H54 (cell line): ENCODE results near the gene DLG2.
"Not testable (repeated sequence)": the region's sequence is repeated elsewhere in the genome, so short reads cannot be mapped to it uniquely, and the experiment has no call there.

Source experiments
- DNase-seq: peaks from one replicate; pipeline ENCODE4 v3.0.0; 2011; ENCODE audit warnings: low spot score, mixed read lengths; ENCODE audit not compliant: insufficient read length
- FAIRE-seq: peaks from 3 replicates; lab custom pipeline; 2011; peaks lifted over from hg19 to GRCh38; lab: Jason Lieb, UNC
- POLR2A ChIP-seq: IDR thresholded peaks from 2 replicates; pipeline ENCODE4 v1.6.1; 2011; ENCODE audit warnings: low read depth, mild to moderate bottlenecking, low read length

DLG2 gene

GRCh38 chr11:83746921-83747585 lies 1880.1 kb downstream of the DLG2 start:
- TF ChIP-seq POLR2A: no peak
- FAIRE-seq: no peak
- no peak for DNase-seq

DNA sequence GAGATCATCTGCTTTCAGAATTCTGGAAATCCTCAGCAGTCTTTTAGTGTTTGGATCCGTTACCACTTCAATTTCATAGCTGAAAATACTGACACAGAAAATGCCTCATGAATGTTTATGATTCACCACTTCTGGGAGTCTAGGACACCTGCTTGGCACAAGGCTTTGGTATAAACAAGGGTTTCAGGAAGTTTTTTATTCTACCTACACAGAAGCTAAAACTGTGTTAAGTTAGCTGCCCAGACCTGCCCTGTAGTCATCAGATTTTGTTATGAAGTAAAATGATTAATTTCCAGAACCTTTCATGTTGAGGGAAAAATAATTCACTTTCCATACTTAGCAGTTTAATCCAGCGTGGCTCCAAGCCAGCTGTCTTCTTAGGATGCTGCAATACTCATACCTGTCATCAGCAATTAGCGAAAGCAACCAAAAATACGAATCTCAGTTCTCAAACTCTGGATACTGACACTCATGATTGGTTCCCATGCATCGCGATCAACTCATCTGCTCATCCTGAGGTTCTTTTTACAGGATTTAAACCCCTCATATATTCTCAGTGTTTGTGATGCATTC lies 1882.4 kb downstream of the DLG2 start:
- TF ChIP-seq POLR2A: no peak
- FAIRE-seq: no peak
- DNase-seq: no peak

GRCh38 chr11:83736684-83737083 lies 1890.5 kb downstream of the DLG2 start:
- FAIRE-seq (no peak), DNase-seq (no peak)
- no peak for TF ChIP-seq POLR2A

GRCh38 chr11:83734120-83734519 lies 1893.0 kb downstream of the DLG2 start:
- FAIRE-seq: no peak

GRCh38 chr11:83731288-83731687 lies 1895.9 kb downstream of the DLG2 start:
- FAIRE-seq, DNase-seq: not testable (repeated sequence)

More at GRCh38 chr11:83734120-83734519, 1893.0 kb downstream of the DLG2 start:
- TF ChIP-seq POLR2A: no peak
- no peak for DNase-seq

DNA sequence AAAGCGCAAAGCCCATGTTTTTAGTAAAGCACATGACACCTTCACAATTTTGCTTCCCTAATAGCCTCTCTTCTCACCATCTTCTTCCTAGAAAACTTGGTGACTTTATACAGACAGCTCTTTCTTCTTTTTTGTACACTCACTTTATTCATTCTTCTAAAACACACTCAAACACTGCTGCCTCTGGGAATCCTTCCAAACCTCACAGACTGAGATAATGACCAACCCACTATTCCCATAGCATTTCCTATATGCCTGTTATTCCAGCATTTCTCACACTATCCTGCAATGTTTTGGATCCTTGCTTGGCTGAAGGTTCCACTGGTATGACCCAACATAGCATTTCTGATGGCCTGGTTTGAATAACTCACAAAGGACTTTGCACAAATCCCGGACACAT lies 1898.9 kb downstream of the DLG2 start:
- no peak for TF ChIP-seq POLR2A
- no peak for DNase-seq
- no peak for FAIRE-seq

DNA sequence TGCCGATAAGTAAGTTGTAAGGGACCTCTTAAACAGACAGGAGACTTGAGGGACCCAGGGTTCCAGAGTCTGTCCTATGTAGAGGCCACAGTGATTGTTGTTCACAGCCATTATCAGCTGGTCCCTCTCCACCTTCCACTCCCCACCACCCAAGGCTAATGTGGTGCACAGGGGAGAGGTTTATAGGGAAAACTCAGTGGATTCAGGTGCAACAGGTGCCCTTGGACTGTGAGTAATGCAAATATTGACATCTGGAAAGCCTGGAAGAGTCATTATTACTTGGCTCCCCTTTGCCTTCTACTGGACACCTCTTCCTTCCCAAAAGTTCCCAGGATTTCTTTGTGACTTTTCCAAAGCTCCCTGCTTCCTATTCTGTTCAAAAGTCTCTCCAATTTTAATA lies 1899.9 kb downstream of the DLG2 start:
- FAIRE-seq (no peak), DNase-seq (no peak)
- TF ChIP-seq POLR2A: no peak

- TF ChIP-seq POLR2A: no peak
- DNase-seq: no peak
- FAIRE-seq: no peak
These were observed 1900.8 kb downstream of the DLG2 start for GRCh38 chr11:83726316-83726715.

DNA sequence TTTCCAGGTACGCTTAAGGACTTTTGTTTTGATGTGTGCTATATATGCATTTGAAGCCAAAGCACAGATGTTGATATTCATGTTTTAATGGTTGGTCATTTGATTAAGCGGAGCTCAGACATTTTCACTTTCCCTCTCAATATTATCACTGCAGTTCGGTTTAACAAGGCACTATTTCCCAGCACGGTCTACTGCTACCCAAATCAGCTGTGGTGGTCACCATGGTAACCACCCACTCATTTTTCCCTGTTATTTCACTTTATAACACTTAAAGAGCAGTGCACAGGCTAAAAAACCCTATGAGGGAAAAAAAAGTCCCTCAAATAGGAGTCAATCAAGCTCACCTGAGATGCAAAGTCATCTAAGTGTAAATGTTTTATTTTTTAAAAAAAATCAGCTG lies 1901.4 kb downstream of the DLG2 start:
- no peak for FAIRE-seq
- DNase-seq: no peak
- TF ChIP-seq POLR2A: no peak

GRCh38 chr11:83725269-83725560 lies 1901.9 kb downstream of the DLG2 start:
- FAIRE-seq: no peak
- no peak for TF ChIP-seq POLR2A
- DNase-seq: no peak

GRCh38 chr11:83723999-83724398 lies 1903.1 kb downstream of the DLG2 start:
- no peak for DNase-seq
- TF ChIP-seq POLR2A: no peak
- FAIRE-seq: no peak

DNA sequence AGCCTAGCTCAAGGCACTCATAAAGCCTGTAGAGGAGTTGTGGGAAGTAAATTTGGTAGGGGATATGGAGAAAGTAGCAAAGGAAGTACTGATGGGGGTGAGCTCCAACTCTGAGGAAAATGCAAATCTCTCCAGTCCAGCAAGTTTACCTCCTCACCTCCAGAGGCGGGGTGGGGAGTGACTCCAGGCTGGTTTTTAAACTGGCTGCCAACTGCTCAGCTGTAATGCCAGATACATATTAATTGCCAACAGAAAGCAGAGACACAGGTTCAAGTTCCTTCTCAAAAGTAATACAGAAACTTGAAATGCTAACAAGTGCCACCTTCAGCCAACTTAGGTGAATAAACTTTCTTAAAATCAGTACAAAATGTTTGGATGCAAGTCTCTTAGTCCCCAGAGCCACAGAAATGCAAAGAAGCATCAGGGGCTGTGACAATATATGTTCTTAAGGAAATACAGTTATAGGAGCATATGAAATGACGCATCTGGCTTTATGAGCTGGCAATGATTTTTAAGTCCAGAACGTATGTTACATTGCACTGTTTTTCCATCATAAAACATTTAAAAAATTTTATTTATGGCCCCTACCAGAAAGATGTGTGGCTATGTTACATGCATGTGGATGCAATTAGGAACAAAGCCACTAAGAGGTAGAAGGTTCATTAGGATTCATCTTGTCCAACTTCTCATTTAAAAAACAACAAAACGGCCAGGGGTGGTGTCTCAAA lies 1904.6 kb downstream of the DLG2 start:
- no peak for DNase-seq
- no peak for TF ChIP-seq POLR2A
- no peak for FAIRE-seq

DNA sequence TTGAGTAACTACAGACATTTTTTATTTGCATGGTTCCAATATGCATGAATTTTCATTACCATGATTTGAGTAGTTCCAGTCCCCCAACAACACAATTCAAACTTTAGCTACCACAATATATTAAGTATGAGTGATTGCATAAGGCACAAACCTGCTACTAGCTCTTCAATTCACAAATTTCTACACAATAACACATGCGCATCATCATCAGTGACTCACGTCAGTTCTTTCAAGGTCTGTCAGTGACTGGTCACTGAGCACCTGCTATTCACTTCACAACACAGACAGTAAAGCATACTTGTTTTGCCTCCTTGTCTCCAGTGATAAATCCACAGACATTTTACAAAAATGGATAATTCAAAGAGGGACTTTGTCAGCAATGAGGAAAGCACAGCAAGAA lies 1905.9 kb downstream of the DLG2 start:
- no peak for TF ChIP-seq POLR2A
- no peak for DNase-seq
- FAIRE-seq: no peak

GRCh38 chr11:83720675-83721074 lies 1906.5 kb downstream of the DLG2 start:
- no peak for FAIRE-seq
- TF ChIP-seq POLR2A: no peak

DNA sequence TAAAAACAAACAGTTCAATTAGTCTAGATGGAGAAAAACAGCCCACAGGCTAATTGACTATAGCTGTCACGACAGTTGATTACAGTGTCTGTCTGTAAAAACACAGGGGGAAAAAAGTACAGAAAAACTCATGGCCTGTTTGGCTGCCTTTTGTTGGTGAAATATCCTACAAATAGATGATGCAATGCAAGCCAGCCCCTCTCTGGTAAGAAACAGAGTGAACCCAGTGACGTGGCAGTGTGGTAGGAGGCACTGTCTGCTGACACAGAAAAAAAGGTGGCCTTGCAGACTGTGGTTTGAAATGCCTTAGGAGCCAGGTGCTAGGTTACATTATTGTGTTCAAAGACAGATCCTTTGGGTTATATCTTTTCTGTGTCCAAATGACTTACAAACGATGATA lies 1909.6 kb downstream of the DLG2 start:
- no peak for TF ChIP-seq POLR2A
- FAIRE-seq (no peak), DNase-seq (no peak)

More at GRCh38 chr11:83720675-83721074, 1906.5 kb downstream of the DLG2 start:
- no peak for DNase-seq
